B cell (primary cell): ENCODE results near the gene OOSP1. TPM values are rescaled to one million over a fixed set of nuclear protein-coding genes. Genes with fewer than 3 reads are reported as not detected.

Experiments used
- ATAC-seq: fragments of 200-7000 bp; cut with Tn5 transposase; one replicate; pipeline ENCODE4 v1.10.0; 2021; ENCODE audit warnings: low read depth, mild to moderate bottlenecking, moderate number of reproducible peaks, moderate library complexity
- CTCF ChIA-PET: fragments of 350-600 bp; sonication (Branson Sonifier 250); formaldehyde crosslinking; loops from one replicate; lab custom pipeline; 2021; ENCODE audit warnings: antibody characterized with exemption, inconsistent platforms; lab: Charles Lee
- POLR2A ChIA-PET: fragments of 350-600 bp; sonication (Branson Sonifier 250); formaldehyde crosslinking; loops from one replicate; lab custom pipeline; 2021; ENCODE audit warnings: antibody characterized with exemption; lab: Charles Lee
- DNase-seq: peaks from one replicate; pipeline ENCODE4 v3.0.0; 2013
- H2AFZ ChIP-seq: 2 replicates; pipeline ENCODE4 v1.6.1; 2012; ENCODE audit warnings: mild to moderate bottlenecking, low read depth, low read length; ENCODE audit not compliant: insufficient read depth, poor library complexity, severe bottlenecking
- H3K27ac ChIP-seq, 2 donors: 1 replicate in 1 of 2; 2 replicates in 1 of 2; pipeline ENCODE4 v1.5.1; 2012 to 2013; ENCODE audit warnings: low read length in 2 of 2, mild to moderate bottlenecking in 2 of 2, moderate library complexity in 1 of 2
- H3K27me3 ChIP-seq, 4 experiments: fragments of 200-600 bp in 1 of 4; sonication (generic) in 1 of 4; replicated peaks in 1 of 4; 1 replicate in 2 of 4; 2 replicates in 2 of 4; pipeline versions ENCODE4 v1.6.1 to v1.7.0; 2013 to 2016; ENCODE audit warnings: low read length in 3 of 4, mild to moderate bottlenecking in 2 of 4, mixed read lengths in 1 of 4, moderate library complexity in 1 of 4; ENCODE audit not compliant: insufficient read depth in 4 of 4, control insufficient read depth in 3 of 4; ENCODE audit errors: control extremely low read depth in 1 of 4
- H3K36me3 ChIP-seq, 2 experiments: replicated peaks in 1 of 2; 1 replicate in 1 of 2; 2 replicates in 1 of 2; pipeline versions ENCODE4 v1.6.1 to v1.7.1; 2013; ENCODE audit warnings: low read length in 1 of 2; ENCODE audit not compliant: insufficient read depth in 2 of 2, control insufficient read depth in 1 of 2; ENCODE audit errors: control extremely low read depth in 1 of 2, extremely low read depth in 1 of 2
- H3K4me1 ChIP-seq, 2 donors: fragments of 200-600 bp in 1 of 2; sonication (generic) in 1 of 2; 1 replicate in 1 of 2; 2 replicates in 1 of 2; pipeline versions ENCODE4 v1.5.1 to v1.6.1; 2013 to 2017; ENCODE audit warnings: low read length in 2 of 2; ENCODE audit not compliant: control insufficient read depth in 2 of 2, insufficient read depth in 2 of 2
- H3K4me2 ChIP-seq: replicated peaks from 2 replicates; pipeline ENCODE3; 2012; ENCODE audit warnings: mild to moderate bottlenecking, low read depth, low read length; ENCODE audit not compliant: poor library complexity, severe bottlenecking
- H3K4me3 ChIP-seq, 5 experiments: fragments of 200-600 bp in 1 of 5; sonication (generic) in 1 of 5; 1 replicate in 3 of 5; 2 replicates in 2 of 5; pipeline versions ENCODE4 v1.5.1 to v1.7.0; 2011 to 2016; ENCODE audit warnings: low read length in 4 of 5, mild to moderate bottlenecking in 4 of 5, low read depth in 2 of 5, control low read depth in 1 of 5, moderate library complexity in 1 of 5; ENCODE audit not compliant: insufficient read depth in 1 of 5; ENCODE audit errors: control extremely low read depth in 1 of 5, extremely low read depth in 1 of 5
- H3K79me2 ChIP-seq: fragments of 200-600 bp; sonication (generic); one replicate; pipeline ENCODE4 v1.6.0; 2016; ENCODE audit warnings: low read length; ENCODE audit not compliant: control insufficient read depth, insufficient read depth
- H3K9ac ChIP-seq: fragments of 200-600 bp; sonication (generic); 2 replicates; pipeline ENCODE4 v1.6.1; 2017; ENCODE audit warnings: mild to moderate bottlenecking, low read length, moderate library complexity
- H3K9me3 ChIP-seq, 3 donors: one replicate each; pipeline versions ENCODE4 v1.6.1 to v1.7.1; 2013; ENCODE audit warnings: low read length in 2 of 3; ENCODE audit not compliant: control insufficient read depth in 2 of 3, insufficient read depth in 1 of 3; ENCODE audit errors: control extremely low read depth in 1 of 3
- H4K20me1 ChIP-seq: 2 replicates; pipeline ENCODE4 v1.6.0; 2012; ENCODE audit warnings: mild to moderate bottlenecking, low read length; ENCODE audit not compliant: insufficient read depth, control insufficient read depth, poor library complexity, severe bottlenecking
- H3K27ac Mint-ChIP-seq: one replicate; pipeline ENCODE4 v1.8.0; 2021; ENCODE audit warnings: mixed read lengths
- H3K27me3 Mint-ChIP-seq: one replicate; pipeline ENCODE4 v1.8.0; 2021; ENCODE audit warnings: mixed read lengths
- H3K4me1 Mint-ChIP-seq: one replicate; pipeline ENCODE4 v1.8.0; 2021; ENCODE audit warnings: mixed read lengths
- H3K4me3 Mint-ChIP-seq: one replicate; pipeline ENCODE4 v1.8.0; 2021; ENCODE audit warnings: mixed read lengths
- H3K9me3 Mint-ChIP-seq: one replicate; pipeline ENCODE4 v1.8.0; 2022; ENCODE audit warnings: mixed read lengths; ENCODE audit not compliant: insufficient read depth
- CTCF ChIP-seq: fragments of 200-600 bp; IDR thresholded peaks from one replicate; pipeline ENCODE4 v1.8.0; 2022; ENCODE audit warnings: antibody characterized with exemption, mild to moderate bottlenecking
- EZH2 ChIP-seq: IDR thresholded peaks from 2 replicates; pipeline ENCODE4 v1.6.1; 2012; ENCODE audit warnings: borderline replicate concordance, low read depth, mild to moderate bottlenecking, moderate library complexity, low read length; ENCODE audit not compliant: insufficient read depth, poor library complexity, severe bottlenecking
- WGBS: methylation state at CpG from one replicate; pipeline ENCODE4 v1.1.5; 2013; ENCODE audit warnings: missing lambda C conversion rate; ENCODE audit not compliant: insufficient coverage; 5-methylcytosine and 5-hydroxymethylcytosine counted together
- intact Hi-C: fragments of 100-400 bp; cut with micrococcal nuclease; formaldehyde crosslinking; loops from one replicate; pipeline ENCODE4 v1.10.0; 2022
- polyA plus RNA-seq: library from polyadenylated mRNA; depleted of rRNA; stranded (reverse); fragments of >200 nt; gene quantifications from 2 replicates; pipeline ENCODE4 v1.2.3, GENCODE V29; 2012
- total RNA-seq, 2 donors: library from RNA; stranded (reverse); fragments of 120-200 nt in 1 of 2; gene quantifications; 1 replicate in 1 of 2; 2 replicates in 1 of 2; pipeline versions ENCODE4 v1.2.3 to v1.2.4, GENCODE V29; 2013 to 2022

OOSP1 gene
- total and polyA plus RNA-seq, 2 donors (not counting 1 experiment from before 2014, with no cell fraction given): not detected

GRCh38 chr11:59963733-59964132 lies 25.5 kb downstream of the OOSP1 start, which contains the start of gene OOSP4A:
Gene OOSP4A, plus strand, starts transcription at chr11:59964033. Its CDS starts 0 bp downstream, at chr11:59964033.
- H3K4me3 Mint-ChIP-seq: no peak within 1 kb of the TSS
- ATAC-seq (no peak), DNase-seq (no peak)
- H3K27ac Mint-ChIP-seq: no peak within 1 kb of the TSS
- Histone ChIP-seq H3K9ac (no peak within 1 kb of the TSS), H3K79me2 (no peaks in the 10 kb centered on the region), H3K9me3 (no peaks in the 10 kb centered on the region), H3K36me3 (no peaks in the 10 kb centered on the region), H3K4me2 (no peak within 1 kb of the TSS), H2AFZ (no peak within 1 kb of the TSS), H3K27me3 (no peaks in the 10 kb centered on the region), H3K4me1 (no peaks in the 10 kb centered on the region), H3K27ac (no peak within 1 kb of the TSS), H3K4me3 (no peak within 1 kb of the TSS), H4K20me1 (no peaks in the 10 kb centered on the region)
- no CpG with 5 or more reads among the region's 3 CpGs for WGBS
- no peak for TF ChIP-seq CTCF
- no peak for TF ChIP-seq EZH2
- peaks cover 13% of the 10 kb centered on the region for H3K27me3 Mint-ChIP-seq
- H3K9me3 Mint-ChIP-seq: no peaks in the 10 kb centered on the region
- ChIA-PET CTCF (no interaction called here), POLR2A (no interaction called here)
- no peaks in the 10 kb centered on the region for H3K4me1 Mint-ChIP-seq
- intact Hi-C loops: no loop called here

GRCh38 chr11:59965424-59965823 lies 27.2 kb downstream of the OOSP1 start:
- H3K9me3 ChIP-seq: no peaks in the 10 kb centered on the region
- no peak overlapping the region for H3K4me3 ChIP-seq
- ATAC-seq (no peak), DNase-seq (no peak)
- H3K79me2 ChIP-seq: no peaks in the 10 kb centered on the region
- Mint-ChIP-seq H3K9me3 (no peaks in the 10 kb centered on the region), H3K4me3 (no peak overlapping the region), H3K27me3 (peaks cover 13% of the 10 kb centered on the region), H3K27ac (no peak overlapping the region), H3K4me1 (no peaks in the 10 kb centered on the region)
- CTCF ChIA-PET: no interaction called here
- intact Hi-C loops: no loop called here
- 100% methylated on average over 4 of the region's 7 CpGs for WGBS
- H2AFZ ChIP-seq: no peak overlapping the region
- no peaks in the 10 kb centered on the region for H4K20me1 ChIP-seq
- H3K27ac ChIP-seq: no peak overlapping the region
- H3K36me3 ChIP-seq: no peaks in the 10 kb centered on the region
- no peak overlapping the region for H3K4me2 ChIP-seq
- TF ChIP-seq CTCF: no peak
- TF ChIP-seq EZH2: no peak
- POLR2A ChIA-PET: no interaction called here
- no peaks in the 10 kb centered on the region for H3K27me3 ChIP-seq
- no peaks in the 10 kb centered on the region for H3K4me1 ChIP-seq
- H3K9ac ChIP-seq: no peak overlapping the region
